Omental fat pad (tissue), 4 donors: Measurements from ENCODE around the gene MYO16. TPM values are rescaled to one million over a fixed set of nuclear protein-coding genes. Genes with fewer than 3 reads are reported as not detected.

Experiments used
- ATAC-seq: fragments of 150-250 bp; one replicate; pipeline ENCODE4 v1.9.1; 2016; ENCODE audit warnings: mild to moderate bottlenecking, moderate library complexity; ENCODE audit not compliant: low FRiP score
- DNase-seq: peaks from one replicate; pipeline ENCODE4 v3.0.0-alpha.2; 2019; ENCODE audit warnings: low spot score
- total RNA-seq, 4 donors: library from RNA; depleted of rRNA; stranded (reverse); fragments of >200 nt; gene quantifications; one replicate each; pipeline ENCODE4 v1.1.0, GENCODE V29; 2016
- TF ChIP-seq, protein P1 (sequence below), 3 donors: fragments of 450-650 bp; IDR thresholded peaks; one replicate each; pipeline ENCODE4 v1.5.1; 2016 to 2017; ENCODE audit warnings: antibody characterized with exemption in 3 of 3, mild to moderate bottlenecking in 3 of 3, moderate library complexity in 2 of 3

MYO16 gene
- total RNA-seq, 4 donors from 2014 or later: 0.48 to 1.9 (median 0.93) TPM; not detected in 1

DNA sequence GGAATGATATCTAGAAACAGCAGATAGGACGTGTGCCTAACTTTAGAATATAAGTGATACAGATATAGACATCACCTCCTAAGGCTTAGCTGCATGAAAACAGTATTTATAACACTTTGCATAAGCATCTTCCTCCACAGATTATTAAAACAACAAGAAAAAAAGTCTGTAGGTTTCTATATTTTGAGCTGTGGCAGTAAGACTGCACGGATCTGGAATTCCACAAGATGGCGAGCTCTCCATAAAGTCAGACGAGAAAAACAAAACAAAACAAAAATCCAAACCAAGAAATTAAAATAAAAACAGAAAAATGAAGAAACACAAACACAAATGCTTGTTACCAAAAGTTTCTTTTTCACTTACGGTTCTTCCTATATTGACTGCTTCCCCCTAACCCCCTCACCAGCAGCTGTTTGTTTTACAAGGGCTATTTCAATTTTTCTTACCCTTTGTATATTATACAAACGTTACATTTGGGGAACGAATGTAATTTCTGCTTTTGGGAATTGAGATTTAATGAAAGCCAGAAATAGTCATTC lies 285.8 kb downstream of the MYO16 start:
- no peak for DNase-seq
- TF ChIP-seq, protein P1, sequence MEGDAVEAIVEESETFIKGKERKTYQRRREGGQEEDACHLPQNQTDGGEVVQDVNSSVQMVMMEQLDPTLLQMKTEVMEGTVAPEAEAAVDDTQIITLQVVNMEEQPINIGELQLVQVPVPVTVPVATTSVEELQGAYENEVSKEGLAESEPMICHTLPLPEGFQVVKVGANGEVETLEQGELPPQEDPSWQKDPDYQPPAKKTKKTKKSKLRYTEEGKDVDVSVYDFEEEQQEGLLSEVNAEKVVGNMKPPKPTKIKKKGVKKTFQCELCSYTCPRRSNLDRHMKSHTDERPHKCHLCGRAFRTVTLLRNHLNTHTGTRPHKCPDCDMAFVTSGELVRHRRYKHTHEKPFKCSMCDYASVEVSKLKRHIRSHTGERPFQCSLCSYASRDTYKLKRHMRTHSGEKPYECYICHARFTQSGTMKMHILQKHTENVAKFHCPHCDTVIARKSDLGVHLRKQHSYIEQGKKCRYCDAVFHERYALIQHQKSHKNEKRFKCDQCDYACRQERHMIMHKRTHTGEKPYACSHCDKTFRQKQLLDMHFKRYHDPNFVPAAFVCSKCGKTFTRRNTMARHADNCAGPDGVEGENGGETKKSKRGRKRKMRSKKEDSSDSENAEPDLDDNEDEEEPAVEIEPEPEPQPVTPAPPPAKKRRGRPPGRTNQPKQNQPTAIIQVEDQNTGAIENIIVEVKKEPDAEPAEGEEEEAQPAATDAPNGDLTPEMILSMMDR (IDR thresholded peaks at IDR 0.05): no peak
- ATAC-seq: no peak

GRCh38 chr13:108915634-108916512 lies 286.5 kb downstream of the MYO16 start:
- DNase-seq (peak; percentile 89), ATAC-seq (peak; percentile 74)
- TF ChIP-seq, protein P1 (IDR thresholded peaks at IDR 0.05): no peak

- TF ChIP-seq, protein P1 (IDR thresholded peaks at IDR 0.05): no peak
- no peak for DNase-seq
- no peak for ATAC-seq
These were observed 288.2 kb downstream of the MYO16 start for GRCh38 chr13:108917581-108917980.

GRCh38 chr13:108919036-108919907 lies 289.9 kb downstream of the MYO16 start:
- DNase-seq: no peak
- ATAC-seq: peak; percentile 37
- TF ChIP-seq, protein P1 (IDR thresholded peaks at IDR 0.05): no peak

DNA sequence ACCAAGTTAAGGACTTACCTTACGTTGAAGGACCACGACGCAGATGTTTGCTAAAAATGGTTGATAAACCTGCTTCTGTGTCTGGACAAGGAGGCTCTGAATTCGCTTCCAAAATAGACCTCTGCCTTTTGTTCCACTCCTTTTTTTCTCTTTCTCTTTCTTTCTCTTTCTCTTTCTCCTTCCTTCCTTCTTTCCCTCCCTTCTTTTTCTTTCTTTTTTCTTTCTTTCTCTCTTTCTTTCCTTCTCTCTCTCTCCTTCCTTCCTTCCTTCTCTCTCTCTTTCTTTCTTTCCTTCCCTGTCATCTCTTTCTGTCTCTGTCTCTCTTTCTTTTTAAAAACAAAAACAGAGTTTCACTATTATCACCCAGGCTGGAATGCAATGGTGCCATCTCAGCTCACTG lies 290.7 kb downstream of the MYO16 start:
- no peak for DNase-seq
- TF ChIP-seq, protein P1 (IDR thresholded peaks at IDR 0.05): no peak
- ATAC-seq: no peak

GRCh38 chr13:108921238-108921637 lies 291.8 kb downstream of the MYO16 start:
- TF ChIP-seq, protein P1 (IDR thresholded peaks at IDR 0.05): no peak
- DNase-seq (no peak), ATAC-seq (no peak)
